ENCODE measurements around the gene COPG1.
"Not testable (repeated sequence)": the region's sequence is repeated elsewhere in the genome, so short reads cannot be mapped to it uniquely, and the experiment has no call there.

The COPG1 gene

DNA sequence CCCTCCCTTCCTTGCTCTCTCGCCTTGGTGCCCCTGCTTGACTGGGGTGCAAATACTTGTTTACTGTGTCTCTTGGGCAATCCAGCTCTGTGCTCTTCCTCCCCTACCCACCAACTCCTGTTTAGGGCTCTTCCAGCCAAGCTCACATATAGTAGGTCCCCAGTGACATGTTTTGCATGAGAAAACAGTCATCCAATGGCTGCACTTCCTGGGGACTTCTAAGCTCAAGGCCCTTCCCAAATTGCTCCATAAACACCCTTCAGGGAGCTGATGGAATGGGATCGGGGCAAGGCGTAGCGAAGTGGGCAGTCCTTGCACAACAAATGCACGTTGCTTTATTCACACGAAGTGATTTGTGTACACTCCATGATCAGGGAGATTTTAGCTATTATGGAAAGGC lies 9.4 kb upstream of the COPG1 start:
- no peak overlapping the region for H3K4me3 ChIP-seq (ENCODE audit: low read depth, low read length)

DNA sequence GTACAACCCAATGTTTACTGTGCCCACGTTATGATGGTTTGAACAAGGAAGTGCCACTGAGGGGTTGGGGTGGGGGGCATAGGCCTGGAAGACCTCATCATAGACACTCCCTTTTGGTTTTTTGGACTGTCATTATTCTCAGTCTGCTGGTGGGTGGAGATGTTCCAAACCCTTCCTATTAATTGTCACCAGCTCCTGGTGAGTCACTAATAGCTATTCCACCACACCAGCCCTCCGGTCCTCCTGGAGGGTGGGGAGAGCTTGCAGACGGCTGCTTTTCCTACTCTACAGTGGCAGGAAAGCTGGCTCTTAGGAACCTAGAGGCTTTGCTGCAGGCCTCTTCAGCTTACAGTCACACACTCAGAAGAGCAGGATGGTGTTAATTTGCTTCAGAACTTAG lies 9.0 kb upstream of the COPG1 start:
- no peak overlapping the region for H3K4me3 ChIP-seq (ENCODE audit: low read depth, low read length)
- no peak for DNase-seq (ENCODE audit: low read depth)

More for the DNA sequence above, 9.4 kb upstream of the COPG1 start:
- DNase-seq (ENCODE audit: low read depth): no peak

DNA sequence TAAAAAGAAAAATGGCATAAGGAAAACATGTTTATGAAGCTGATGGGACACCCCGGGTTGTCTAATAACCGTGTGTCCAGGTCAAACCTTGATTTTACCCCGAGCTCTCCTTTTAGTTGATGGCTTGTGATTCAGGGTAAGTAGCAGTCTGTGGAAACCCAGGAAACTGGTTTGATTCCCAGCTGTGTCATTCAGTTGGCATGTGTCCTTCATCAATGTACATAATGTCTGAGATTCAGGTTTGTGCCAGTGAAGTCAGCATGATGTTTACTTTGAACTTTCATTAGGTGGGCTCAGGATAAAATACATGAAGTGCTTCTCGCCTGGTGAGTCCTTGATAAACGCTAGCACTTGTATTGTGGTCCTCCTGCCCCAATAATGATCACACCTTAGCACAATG lies 4.3 kb upstream of the COPG1 start:
- DNase-seq (ENCODE audit: low read depth): no peak
- no peak overlapping the region for H3K4me3 ChIP-seq (ENCODE audit: low read depth, low read length)

DNA sequence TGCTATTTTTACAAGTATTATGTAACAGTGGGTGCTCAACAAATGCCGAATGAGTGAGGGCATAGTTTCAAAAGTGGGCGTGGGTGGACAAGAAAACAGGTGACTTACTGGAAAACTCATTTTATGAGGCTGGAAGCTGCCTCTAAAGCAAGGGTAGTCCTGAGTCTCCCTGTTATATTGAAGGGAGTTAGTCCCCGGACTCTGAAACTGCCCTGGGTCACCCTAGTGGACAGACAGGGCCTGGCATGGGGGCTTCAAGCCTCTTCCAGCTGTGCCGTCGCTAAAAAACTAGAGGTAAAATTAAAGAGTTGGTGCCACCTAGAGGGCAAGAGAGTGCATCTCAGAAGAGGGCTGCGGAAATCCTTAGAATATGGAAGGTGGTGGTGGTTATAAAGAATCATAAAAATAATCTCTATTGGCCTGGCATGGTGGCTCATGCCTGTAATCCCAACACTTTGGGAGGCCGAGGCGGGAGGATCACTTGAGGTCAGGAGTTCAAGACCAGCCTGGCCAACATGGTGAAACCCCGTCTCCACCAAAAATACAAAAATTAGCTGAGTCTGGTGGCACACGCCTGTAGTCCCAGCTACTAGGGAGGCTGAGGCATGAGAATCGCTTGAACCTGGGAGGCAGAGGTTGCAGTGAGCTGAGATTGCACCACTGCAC lies 3.6 kb upstream of the COPG1 start:
- not testable (repeated sequence) for H3K4me3 ChIP-seq (ENCODE audit: low read depth, low read length)
- DNase-seq (ENCODE audit: low read depth): peak; percentile 64

DNA sequence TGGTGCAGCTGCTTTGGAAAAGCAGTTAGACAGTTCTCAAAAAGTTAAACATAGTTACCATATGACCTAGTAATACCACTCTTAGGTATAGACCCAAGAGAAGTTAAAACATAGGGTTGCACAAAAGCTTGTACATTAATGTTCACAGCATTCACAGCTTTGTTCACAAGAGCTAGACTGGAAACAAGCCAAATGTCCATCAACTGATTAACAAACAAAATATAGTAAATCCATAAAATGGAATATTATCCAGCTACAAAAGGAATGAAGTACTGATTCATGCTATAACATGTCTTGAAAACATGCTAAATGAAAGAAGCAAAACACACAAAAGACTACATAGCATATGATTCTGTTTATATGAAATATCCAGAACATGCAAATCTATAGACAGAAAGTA lies 2.8 kb upstream of the COPG1 start:
- H3K4me3 ChIP-seq (ENCODE audit: low read depth, low read length): no peak overlapping the region
- DNase-seq (ENCODE audit: low read depth): no peak

DNA sequence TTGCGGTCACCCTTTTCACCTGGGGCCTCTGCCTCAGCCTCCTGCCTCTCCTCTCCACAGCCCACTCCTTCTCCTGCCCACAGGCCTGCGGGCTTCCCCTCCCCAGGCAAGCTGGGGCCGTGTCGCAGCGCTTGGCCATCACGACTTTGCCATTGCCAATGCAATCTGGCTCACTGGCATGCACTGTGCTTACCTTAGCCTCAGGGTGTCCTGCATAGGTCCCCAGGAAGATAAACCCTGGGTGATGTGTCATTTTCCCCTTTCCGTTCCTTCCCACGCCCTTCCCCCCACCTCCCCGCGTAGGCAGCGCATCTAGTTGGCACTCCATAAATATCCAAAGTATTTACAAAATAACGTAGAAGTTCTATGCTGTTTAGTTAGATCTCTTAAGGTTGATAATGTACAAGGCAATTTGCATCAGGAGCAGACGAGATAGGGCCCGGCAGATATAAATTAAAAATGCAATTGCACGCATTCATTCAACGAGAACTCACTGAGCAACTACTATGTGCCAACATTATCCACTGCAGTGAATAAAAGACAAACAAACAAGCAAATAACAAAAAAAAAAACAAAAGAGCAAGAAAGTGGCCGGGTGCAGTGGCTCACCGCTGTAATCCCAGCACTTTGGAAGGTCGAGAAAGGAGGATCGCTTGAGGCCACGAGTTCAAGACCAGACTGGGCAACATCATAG lies 973 bp upstream of the COPG1 start:
- peak overlapping the region; percentile 97 for H3K4me3 ChIP-seq (ENCODE audit: low read depth, low read length)
- DNase-seq (ENCODE audit: low read depth): no peak

DNA sequence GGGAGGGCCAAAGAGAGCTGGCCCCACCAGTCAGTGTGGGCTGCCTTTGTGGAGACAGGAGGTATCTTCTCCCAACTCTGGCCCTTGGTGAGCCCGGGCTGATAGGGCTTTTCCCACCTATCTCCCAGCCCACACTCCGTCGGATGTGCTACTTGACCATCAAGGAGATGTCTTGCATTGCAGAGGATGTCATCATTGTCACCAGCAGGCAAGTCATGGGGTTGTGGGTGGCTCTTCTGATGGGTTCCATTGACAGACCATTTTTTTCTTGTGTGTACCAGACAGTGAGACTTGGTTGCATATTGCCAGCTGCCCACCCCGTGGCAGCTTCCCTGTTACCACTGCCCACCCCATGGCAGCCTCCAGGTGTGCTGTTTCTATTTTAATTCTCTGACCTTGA lies 3.3 kb downstream of the COPG1 start:
- H3K4me3 ChIP-seq (ENCODE audit: low read depth, low read length): no peak overlapping the region
- DNase-seq (ENCODE audit: low read depth): no peak

DNA sequence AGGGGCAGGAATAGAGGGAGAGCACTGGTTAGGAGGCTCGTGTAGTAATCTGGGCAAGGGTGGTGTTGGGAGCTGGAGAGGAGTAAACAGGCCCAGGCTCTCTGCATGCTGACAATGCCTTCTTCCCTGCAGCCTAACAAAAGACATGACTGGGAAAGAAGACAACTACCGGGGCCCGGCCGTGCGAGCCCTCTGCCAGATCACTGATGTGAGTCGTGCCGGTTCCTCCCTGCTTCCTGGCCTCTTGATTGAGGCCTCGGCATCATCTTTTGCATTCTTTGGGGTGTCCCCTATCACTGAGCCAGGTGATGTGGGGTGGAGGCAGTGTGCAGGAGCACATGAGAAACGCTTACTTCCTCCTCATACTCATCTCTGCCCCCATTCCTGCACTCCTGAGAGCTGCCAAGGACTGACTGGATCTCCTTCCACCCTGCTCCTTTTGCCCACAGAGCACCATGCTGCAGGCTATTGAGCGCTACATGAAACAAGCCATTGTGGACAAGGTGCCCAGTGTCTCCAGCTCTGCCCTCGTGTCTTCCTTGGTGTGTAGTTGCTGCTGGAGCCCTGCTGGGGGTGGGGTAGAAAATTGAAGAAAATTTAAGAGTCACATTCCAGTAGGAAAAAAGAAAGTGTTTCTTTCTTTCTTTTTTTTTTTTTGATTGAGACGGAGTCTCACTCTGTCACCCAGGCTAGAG lies 5.3 kb downstream of the COPG1 start:
- DNase-seq (ENCODE audit: low read depth): no peak
- H3K4me3 ChIP-seq (ENCODE audit: low read depth, low read length): no peak overlapping the region

DNA sequence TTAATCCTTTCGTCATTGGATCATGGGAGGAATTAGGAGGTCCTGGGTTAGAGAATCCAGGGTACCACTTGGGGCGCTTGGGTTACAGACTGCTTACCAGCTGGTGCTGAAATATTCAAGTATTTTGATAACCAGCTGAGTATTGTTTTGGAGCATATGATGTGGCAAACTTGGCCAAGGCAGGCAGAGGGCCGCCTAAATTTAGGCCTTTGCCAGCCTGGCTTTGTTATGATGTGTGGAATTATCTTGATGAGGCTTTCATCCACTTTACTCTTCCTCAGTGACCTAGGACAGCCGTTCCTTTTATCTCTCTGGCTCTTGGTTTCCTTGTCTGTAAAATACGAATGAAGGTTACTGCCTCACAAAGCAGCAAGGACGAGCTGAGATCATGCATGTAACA lies 6.9 kb downstream of the COPG1 start:
- DNase-seq (ENCODE audit: low read depth): no peak
- no peak overlapping the region for H3K4me3 ChIP-seq (ENCODE audit: low read depth, low read length)

DNA sequence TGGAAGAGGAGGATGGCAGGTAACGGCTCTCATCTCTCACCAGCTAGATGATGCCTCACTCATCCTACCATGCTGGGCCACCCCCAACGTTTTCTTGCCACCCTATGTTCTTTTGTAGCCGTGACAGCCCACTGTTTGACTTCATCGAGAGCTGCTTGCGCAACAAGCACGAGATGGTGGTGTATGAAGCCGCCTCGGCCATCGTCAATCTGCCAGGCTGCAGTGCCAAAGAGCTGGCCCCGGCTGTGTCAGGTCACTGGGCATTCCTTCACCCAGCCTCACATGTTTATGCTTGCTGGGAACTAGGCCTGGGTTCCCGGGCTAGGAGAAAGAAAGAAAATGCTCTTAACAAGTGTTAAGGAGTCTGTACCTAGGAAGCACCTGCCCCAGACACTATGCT lies 8.2 kb downstream of the COPG1 start:
- H3K4me3 ChIP-seq (ENCODE audit: low read depth, low read length): no peak overlapping the region
- DNase-seq (ENCODE audit: low read depth): no peak

DNA sequence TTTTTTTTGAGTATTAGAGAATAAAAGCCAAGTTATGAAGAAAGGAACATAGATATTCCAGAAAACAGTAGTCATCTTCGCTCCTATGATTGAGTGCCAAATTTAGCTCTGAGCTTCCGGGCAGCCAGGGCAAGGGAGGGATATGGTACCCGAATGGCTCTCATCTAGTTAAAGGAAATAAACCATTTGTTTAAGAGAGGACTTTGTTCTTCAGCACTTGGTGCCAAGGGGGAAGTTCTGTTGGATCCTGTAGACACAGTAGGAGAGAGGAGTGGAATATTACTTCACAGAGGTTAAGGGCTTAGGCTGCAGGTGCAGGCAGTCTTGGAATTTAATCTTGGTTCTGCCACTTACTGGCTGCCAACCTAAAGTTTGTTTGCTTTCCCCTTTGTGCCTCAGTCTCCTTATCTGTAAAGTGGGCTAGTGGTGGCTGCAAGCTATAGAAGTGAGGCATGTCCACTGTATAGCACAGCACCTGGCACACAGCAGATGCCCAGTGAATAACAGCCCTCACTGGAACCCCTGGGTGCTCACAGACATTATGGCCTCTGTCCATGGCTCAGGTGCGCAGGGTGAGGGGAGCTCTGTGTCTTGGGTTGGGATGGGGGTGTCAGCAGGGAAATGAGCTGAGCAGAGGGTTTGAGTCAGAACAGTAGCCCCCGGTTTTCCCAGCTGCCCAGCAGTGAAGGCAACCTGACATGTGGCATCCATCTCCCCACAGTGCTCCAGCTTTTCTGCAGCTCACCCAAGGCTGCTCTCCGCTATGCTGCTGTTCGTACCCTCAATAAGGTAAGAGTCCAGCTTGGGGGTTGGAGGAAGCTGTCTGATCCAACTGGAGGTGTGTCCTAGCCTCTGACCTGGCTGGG lies 10.4 kb downstream of the COPG1 start:
- DNase-seq (ENCODE audit: low read depth): no peak

DNA sequence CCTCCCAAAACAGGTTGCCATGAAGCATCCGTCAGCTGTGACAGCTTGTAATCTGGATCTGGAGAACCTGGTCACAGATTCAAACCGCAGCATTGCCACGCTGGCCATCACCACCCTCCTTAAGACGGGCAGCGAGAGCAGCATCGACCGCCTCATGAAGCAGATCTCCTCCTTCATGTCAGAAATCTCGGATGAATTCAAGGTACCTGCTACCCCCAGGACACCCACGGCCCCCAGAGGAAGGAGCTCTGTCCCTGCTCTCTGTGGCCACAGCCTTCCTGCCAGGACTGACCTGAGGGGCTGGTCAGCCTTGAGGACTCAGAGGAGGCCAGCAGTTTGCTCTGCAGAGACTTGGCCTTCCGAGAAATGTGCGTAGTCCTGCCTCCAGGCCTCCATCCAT lies 11.2 kb downstream of the COPG1 start:
- no peak overlapping the region for H3K4me3 ChIP-seq (ENCODE audit: low read depth, low read length)
- DNase-seq (ENCODE audit: low read depth): no peak

More for the DNA sequence above, 10.4 kb downstream of the COPG1 start:
- H3K4me3 ChIP-seq (ENCODE audit: low read depth, low read length): no peak overlapping the region

DNA sequence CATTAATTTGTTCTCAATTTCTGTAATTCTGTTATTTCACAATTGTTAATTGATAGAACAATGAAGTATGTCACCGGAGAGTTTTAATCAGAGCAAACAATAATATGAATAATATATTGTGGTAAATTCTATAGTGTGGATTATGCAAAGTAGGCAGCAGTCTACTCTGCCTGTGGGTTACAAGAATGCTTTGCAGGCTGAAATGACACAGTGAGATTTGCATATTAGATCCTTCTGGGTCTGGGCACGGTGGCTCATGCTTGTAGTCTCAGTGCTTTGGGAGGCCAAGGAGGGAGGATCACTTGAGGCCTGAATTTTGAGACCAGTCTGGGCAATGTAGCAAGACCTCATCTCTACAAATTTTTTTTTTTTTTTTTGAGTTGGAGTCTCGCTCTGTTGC lies 12.5 kb downstream of the COPG1 start:
- no peak for DNase-seq (ENCODE audit: low read depth)

DNA sequence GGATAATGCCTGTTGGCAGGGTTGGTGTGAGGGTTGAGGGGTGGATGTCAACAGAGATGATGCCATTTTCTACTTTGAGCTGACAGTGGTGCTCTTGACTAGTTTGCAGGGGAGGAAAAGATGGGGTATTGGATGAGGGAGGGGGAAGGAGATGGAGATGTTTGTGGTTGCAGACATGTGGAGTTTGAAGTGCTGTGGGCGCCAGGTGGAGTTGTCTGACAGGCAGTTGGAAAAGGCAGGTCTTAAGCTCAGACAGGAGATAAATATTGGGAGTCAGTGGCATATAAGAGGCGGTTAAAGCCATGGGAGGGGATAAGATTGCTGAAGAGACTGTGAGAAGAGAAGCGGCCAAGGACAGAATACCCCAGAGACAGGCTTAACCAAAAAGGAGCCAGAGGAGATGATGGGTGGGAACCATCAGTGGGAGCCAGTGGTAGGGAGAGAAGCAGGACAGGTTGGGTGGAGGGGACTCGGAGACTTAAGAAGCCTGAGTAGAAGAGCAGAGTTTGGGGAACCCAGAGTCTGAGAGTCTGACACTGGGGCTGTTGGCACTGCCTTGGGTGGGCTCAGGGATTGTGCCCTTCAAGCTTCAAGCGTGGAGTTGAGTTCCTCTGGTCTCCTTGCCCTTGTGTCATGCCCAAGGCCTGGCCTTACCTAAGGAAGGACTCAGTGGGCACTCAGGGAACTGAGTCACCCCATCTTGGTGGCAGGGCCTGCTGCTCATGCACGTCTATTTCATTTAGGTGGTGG lies 13.9 kb downstream of the COPG1 start:
- DNase-seq (ENCODE audit: low read depth): no peak
- H3K4me3 ChIP-seq (ENCODE audit: low read depth, low read length): no peak overlapping the region

More for the DNA sequence above, 12.5 kb downstream of the COPG1 start:
- H3K4me3 ChIP-seq (ENCODE audit: low read depth, low read length): no peak overlapping the region

DNA sequence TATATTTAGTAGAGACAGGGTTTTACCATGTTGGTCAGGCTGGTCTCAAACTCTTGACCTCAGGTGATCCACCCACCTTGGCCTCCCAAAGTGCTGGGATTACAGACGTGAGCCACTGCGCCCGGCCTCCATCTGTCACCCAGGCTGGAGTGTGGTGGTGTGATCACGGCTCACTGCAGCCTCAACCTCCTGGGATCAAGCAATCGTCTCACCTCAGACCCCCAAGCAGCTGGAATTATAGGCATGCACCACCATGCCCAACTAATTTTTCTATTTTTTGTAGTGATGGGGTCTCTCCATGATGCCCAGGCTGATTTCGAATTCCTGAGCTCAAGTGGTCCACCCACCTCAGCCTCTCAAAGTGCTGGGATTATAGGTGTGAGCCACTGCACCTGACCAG lies 15.6 kb downstream of the COPG1 start:
- not testable (repeated sequence) for H3K4me3 ChIP-seq (ENCODE audit: low read depth, low read length); DNase-seq (ENCODE audit: low read depth)

DNA sequence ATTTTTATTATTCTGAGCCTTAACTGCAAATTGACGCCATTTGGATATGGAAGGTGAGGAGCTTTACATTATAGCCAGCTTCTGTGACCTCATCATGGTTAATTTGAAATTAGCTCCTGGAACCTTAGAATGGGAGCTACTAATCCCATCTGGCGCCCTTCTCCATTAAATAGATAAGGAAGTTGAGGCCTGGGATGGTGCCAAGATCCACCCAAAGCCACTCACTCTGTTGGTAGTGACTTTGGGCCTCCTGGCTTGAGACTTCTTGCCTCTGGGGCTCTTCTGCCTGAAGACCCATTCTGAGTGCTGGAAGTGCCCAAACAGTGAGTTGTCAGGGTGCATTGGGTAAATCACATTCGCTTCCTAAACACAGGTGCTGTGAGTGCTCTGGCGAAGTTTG lies 17.2 kb downstream of the COPG1 start:
- H3K4me3 ChIP-seq (ENCODE audit: low read depth, low read length): no peak overlapping the region
- DNase-seq (ENCODE audit: low read depth): no peak

DNA sequence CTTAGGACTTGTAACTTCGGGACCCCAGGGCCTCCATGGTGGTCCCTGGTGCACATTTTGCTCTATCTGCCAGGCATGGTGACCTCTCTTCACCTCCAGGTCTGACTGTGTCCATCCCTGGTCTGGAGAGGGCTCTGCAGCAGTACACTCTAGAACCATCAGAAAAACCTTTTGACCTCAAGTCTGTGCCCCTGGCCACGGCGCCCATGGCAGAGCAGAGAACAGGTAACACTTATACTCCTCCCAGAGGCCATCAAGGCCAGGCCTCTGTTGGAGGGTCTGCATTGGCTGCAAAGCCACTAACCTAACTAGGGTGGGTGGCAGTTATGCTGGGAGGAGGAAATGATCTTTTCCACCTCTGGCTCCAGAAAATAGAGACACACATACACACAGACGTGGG lies 19.0 kb downstream of the COPG1 start:
- no peak for DNase-seq (ENCODE audit: low read depth)
- H3K4me3 ChIP-seq (ENCODE audit: low read depth, low read length): no peak overlapping the region

DNA sequence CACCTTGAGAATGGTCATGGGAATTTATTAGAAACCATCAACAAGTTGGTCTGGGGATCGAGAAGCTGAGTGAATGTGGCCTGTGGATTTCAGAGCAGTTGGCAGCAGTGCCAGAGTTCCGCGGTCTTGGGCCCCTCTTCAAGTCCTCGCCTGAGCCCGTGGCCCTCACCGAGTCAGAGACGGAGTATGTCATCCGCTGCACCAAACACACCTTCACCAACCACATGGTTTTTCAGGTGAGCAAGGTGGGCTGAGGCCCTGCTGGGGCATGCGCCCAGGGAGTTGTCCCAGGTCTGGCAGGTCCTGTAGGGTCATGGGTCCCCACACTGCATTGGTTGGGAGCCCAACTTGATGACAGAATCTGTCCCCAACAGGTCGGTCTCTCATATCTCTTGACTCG lies 22.3 kb downstream of the COPG1 start:
- H3K4me3 ChIP-seq (ENCODE audit: low read depth, low read length): no peak overlapping the region
- no peak for DNase-seq (ENCODE audit: low read depth)

DNA sequence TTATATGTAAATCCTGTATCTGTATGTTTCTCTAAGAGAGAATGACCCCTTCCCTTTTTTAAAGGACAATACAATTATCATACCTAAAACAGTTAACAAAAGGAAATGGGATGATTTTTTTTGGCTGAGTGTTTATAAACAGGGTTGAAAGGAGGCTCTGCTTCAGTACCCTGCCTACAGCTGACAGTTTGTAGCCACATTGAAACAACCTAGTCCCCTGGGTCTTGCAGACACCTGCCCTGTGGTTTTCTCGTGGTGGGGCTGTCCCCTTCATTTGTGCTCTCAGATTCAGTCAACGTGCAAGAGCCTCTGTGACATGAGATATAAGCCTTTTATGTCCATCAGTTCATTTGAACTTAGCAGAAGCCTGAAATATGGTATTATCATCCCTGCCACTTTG lies 27.0 kb downstream of the COPG1 start:
- H3K4me3 ChIP-seq (ENCODE audit: low read depth, low read length): no peak overlapping the region
- no peak for DNase-seq (ENCODE audit: low read depth)
